NCI-H2029 treated with DMSO at 0.1 percent for 48 hours (cell line): ENCODE data around the gene PLEKHH1.

Experiments
- DNase-seq: peaks from one replicate; lab custom pipeline; 2025; lab: John Stamatoyannopoulos, UW

The PLEKHH1 gene

DNA sequence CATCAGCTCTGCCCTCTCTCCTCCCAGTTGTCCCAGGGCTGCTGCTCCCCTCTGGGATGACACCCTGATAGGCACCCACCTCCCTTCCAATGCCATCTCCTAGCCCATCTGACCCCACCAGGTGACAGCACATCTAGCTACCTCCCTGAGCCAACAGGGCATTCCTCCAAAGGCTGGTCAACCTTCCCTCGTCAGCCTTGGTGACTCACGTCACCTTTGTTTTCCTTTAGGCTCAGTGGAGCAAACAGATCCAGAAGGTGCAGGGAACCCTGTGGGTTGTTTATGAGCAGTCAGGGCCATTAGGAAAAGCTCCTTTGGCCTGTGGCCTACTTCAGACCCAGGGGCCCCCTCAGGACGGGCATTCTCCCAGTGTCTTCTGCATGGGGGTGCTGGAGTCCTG, 34.6 kb downstream of the PLEKHH1 start:
- no peak for DNase-seq

DNA sequence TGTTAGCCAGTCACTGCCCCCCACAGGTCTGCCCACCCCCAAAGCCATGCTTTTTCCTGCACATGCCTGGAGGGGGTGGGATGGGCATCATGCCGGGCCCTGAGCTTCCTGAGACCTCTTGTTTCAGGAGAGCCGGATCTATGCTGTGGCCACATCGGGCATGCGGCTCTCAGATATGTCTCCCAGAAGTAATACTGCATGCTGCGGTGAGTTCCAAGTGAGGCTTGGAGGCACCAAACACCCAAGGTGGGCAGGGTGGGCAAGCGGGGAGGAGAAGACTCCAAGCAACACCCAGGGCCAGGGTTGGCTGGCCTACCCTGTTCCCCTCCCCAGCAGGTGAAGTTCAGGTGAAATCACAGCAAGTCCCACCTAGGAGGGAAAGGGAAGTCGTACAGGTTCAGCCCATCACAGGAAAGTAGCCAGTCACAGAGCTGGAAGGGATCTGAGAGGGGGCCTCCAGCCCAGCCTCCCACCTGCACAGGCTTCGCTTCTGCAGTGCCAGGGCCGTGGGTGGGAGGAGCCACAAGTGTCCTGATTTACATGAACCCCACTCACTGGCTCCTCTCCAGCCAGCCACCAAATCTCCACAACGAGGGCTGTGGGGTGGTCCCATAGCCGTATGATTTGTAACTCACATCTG, 36.0 kb downstream of the PLEKHH1 start:
- no peak for DNase-seq

GRCh38 chr14:67569651-67570290, 36.7 kb downstream of the PLEKHH1 start:
- DNase-seq, result no peak

GRCh38 chr14:67570453-67570852, 37.4 kb downstream of the PLEKHH1 start:
- DNase-seq, result no peak

DNA sequence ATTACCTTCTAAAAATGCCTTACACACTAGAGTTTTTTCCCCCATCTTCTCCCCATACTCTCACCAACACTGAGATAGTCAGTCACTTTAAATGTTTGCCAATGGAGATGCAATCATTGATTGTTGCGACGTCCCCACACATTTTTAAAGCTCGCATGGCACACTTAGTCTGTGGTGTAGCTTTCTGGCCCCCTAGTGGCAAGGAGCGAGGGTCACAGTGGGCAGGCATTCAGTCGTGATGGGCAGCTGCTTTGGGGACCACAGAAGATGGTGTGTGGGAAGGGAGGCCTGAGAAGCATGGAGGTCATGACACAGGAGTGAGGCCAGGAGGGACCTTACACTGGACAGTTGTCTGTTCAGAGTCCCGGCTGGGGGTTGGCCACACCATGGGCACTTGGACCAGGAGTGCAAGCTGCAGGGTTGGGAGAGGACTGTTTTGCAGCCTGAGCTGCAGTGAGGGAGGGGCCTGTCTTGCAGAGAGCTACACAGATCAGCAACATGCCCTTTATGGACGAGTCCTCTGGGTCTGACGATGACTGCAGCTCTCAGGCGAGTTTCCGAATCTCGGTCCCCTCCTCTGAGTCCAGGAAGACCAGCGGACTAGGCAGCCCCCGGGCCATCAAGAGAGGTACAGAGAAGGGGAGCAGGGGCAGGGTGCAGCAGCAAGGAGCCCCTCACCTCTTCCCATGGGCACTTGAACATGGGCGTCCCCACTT, 38.3 kb downstream of the PLEKHH1 start:
- DNase-seq, result peak; percentile 8

GRCh38 chr14:67571991-67572323, 38.9 kb downstream of the PLEKHH1 start:
- DNase-seq, result no peak

DNA sequence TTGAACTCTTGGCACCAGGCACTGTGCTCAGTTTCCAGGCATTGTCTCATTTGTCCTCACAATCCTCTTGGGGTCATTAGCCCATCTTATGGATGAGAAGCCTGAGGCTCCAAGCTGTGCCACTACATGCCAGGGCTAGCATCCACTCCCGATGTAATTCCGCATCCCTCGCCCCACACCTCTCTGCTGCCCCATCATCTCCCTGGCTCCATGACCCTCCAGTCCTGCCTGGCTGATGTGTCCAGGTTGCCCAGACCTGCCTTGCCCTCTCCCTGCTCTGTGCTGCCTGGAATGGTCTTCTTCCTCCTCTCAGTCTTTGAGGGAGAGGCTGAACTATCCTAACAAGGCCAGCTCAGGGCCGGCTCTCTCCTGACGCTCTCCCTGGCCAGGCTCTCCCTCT, 39.5 kb downstream of the PLEKHH1 start:
- DNase-seq, result no peak

- no peak for DNase-seq
Observed at GRCh38 chr14:67573228-67574010, 40.3 kb downstream of the PLEKHH1 start.

- no peak for DNase-seq
Observed at GRCh38 chr14:67574156-67574555, 41.1 kb downstream of the PLEKHH1 start.

DNA sequence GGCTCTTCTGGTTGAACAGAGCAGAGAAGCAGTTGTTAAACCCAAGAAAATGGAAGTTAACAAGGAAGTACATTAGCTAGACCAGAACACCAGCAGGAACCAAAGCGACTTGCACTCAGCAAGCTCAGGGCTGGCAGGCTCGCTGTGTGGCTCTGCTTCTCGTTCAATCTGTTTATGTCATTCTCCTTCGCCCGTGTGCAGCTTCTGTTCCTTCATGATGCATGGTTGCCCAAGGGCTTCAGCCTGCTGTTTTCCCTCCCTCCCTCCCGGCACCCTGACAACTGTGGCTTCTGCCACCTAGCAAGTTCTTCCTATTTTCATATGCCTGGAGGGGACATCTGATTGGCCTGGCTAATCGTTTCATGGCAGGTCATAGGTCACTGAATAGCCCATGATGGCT, 41.7 kb downstream of the PLEKHH1 start:
- DNase-seq, result no peak

DNA sequence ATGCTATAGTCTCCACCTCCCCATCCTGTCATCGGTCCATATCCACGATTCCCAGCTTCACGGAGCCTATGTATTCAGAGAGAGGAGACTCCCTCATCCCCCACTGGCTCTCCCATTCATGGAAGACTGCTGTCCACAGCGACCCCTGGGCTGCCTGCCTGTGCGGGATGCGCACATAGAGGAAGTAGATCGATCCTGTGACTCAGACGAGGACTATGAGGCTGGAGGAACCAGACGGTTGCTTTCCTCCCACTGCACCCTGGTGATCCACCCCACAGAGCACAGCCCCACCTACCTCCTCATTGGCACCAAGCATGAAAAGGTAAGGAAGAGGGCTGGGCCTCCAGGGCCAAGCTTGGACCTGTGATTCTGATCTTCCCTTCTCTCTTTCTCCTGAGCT, 42.6 kb downstream of the PLEKHH1 start:
- DNase-seq, result no peak

GRCh38 chr14:67576216-67576955, 43.3 kb downstream of the PLEKHH1 start:
- DNase-seq, result no peak

DNA sequence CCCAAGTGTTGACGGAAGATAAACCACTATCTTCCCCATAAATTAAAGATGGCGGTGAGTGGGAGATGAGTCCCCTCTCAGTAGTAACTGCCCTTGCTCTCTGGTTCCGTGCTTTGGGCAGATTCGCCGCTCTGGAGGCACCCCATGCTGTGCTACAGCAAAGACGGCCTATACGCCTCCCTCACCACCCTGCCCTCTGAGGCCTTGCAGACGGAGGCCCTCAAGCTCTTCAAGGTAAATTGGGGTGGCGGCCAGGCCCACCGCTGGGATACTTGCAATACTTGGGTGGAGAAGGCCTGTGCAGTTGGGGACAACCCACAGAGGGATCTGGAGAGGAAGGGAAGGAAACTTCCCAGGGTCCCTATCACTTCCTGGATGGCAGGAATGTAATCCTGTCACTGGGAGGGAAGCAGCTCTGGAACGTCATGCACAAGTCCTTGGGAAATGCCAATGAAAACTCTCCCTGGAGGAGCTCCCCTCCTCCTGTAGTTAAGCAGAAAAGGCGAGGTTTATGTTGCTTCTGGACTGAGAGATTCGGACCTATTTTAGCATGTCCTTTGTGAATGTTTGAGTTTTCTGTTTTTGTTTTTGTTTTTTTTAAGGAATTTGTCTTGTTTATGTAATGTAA, 44.2 kb downstream of the PLEKHH1 start:
- DNase-seq, result no peak

GRCh38 chr14:67577909-67578749, 45.0 kb downstream of the PLEKHH1 start:
- no peak for DNase-seq

DNA sequence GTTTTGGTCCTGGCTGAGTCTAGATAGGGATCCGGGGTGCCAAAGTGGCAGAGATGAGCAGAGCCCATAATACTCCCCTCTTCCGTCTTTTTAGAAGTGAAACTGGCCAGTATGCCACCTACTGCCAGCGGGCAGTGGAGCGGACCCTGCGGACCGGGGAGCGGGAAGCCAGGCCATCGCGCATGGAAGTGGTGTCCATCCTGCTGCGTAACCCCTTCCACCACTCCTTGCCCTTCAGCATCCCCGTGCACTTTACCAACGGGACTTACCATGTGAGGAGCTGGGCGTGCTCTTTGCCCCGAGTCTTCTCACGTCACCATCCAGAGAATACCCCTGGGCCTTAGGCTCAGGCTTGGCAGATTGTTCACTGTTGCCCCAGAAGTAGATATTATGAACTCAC, 46.0 kb downstream of the PLEKHH1 start:
- DNase-seq, result no peak

DNA sequence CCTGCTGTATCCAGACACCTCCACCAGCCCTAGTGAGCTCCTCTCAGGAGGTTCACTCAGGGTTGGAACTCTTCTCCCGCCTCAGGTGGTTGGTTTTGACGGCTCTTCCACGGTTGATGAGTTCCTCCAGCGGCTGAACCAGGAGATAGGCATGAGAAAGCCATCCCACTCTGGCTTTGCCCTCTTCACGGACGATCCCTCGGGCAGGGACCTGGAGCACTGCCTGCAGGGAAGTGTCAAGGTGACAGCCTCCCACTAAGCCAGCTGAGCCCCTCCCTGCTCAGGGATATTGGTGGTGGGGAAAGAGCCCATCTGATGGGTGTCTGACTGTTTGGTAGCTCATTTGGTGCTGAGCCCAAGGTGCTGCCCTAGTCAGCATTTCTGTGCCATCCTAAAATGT, 46.5 kb downstream of the PLEKHH1 start:
- no peak for DNase-seq

DNA sequence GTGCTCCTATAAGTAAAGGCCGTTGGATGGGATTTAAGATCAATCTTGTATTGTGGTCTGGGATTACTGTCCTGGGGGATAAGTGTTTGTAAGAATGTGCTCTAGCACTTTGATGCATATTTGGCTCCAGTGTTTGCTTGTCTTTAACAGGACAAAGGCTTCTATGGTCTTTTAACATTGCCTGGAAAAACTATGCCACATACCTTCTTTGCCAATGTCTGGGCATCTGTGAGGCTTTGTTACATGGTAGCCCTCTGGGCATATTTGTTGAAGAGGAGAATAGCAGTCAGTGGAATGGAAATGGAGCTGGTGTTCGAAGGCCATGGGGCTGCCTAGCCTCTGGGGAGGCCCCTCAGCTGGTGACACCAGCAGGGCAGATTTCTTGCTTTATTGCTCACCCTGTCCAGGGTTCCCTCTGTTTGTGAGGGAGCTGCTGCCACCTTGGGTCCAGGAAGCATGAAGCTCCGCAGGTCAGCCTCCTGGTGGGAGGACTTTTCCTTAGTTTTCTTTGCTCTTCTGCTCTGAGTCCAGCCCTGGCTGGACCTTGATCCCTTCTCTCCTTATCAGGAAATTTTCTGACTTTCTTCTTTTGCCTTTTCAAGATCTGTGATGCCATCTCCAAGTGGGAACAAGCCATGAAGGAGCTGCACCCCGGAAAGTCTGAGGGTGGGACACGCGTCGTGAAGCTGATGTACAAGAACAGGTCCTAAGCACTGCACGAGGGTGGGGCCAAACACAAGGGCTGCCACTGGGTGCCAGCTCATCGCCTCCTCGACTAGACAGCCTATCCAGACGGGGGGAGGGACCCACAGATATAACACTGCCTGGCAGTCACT, 47.5 kb downstream of the PLEKHH1 start:
- no peak for DNase-seq

- DNase-seq, result no peak
Observed at GRCh38 chr14:67581643-67582042, 48.6 kb downstream of the PLEKHH1 start.

DNA sequence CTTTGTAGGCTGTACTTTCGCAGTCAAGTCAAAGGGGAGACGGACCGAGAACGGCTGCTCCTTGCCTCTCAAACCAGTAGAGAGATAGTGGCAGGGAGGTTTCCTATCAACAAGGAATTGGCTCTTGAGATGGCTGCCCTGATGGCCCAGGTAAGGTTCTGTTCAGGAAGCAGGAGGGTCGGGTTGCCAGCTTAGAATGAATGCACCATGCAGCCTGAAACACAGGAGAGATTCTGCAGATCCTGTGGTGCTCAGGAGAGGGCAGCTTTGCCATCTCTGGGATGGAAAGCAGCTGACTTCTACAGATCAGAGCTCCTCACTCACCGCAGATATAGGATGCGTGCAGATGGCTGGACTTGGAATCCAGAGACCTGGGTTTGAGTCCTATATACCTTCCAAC, 49.0 kb downstream of the PLEKHH1 start:
- no peak for DNase-seq
